Endothelial cell of umbilical vein (primary cell): Measurements from ENCODE around the gene IP6K1. TPM values are rescaled to one million over a fixed set of nuclear protein-coding genes. Genes with fewer than 3 reads are reported as not detected.

Source experiments
- BruUV-seq: library from RNA; stranded (reverse); fragments of 400-500 nt; replicated peaks from 2 replicates; lab custom pipeline; 2021; lab: Mats Ljungman, UMichigan
- CTCF ChIA-PET: fragments of 300-600, 350-600 bp; sonication (Branson Sonifier 250); formaldehyde crosslinking; loops from one replicate; lab custom pipeline; 2021; ENCODE audit warnings: antibody characterized with exemption, inconsistent platforms; lab: Charles Lee
- POLR2A ChIA-PET: fragments of 300-600, 350-600 bp; sonication (Branson Sonifier 250); formaldehyde crosslinking; loops from one replicate; lab custom pipeline; 2021; ENCODE audit warnings: antibody characterized with exemption, inconsistent platforms; lab: Charles Lee
- DNase-seq: peaks from one replicate; pipeline ENCODE4 v3.0.0-alpha.2; 2011; ENCODE audit warnings: low read depth, low spot score
- FAIRE-seq: peaks from 2 replicates; lab custom pipeline; 2011; peaks lifted over from hg19 to GRCh38; lab: Jason Lieb, UNC
- H2AFZ ChIP-seq: 2 replicates; pipeline ENCODE4 v1.6.0; 2012; ENCODE audit warnings: low read depth, low read length, control low read depth, inconsistent platforms
- H3K27ac ChIP-seq: 2 replicates; pipeline ENCODE4 v1.5.1; 2011; ENCODE audit warnings: low read depth, mild to moderate bottlenecking, control low read depth, low read length, moderate library complexity; ENCODE audit not compliant: insufficient read depth
- H3K27me3 ChIP-seq, 2 experiments: 2 replicates each; pipeline versions ENCODE4 v1.6.0 to v1.6.1; 2011; ENCODE audit warnings: low read length in 2 of 2, mixed read lengths in 1 of 2; ENCODE audit not compliant: control insufficient read depth in 2 of 2, insufficient read depth in 2 of 2
- H3K36me3 ChIP-seq, 2 experiments: 2 replicates in 1 of 2; 3 replicates in 1 of 2; pipeline ENCODE4 v1.5.1; 2011; ENCODE audit warnings: low read length in 2 of 2, mild to moderate bottlenecking in 1 of 2, moderate library complexity in 1 of 2; ENCODE audit not compliant: control insufficient read depth in 2 of 2, insufficient read depth in 2 of 2; ENCODE audit errors: extremely low read depth in 1 of 2
- H3K4me1 ChIP-seq: 3 replicates; pipeline ENCODE4 v1.5.1; 2011; ENCODE audit warnings: mild to moderate bottlenecking, low read length; ENCODE audit not compliant: control insufficient read depth, insufficient read depth; ENCODE audit errors: extremely low read depth
- H3K4me2 ChIP-seq: 2 replicates; pipeline ENCODE4 v1.6.1; 2011; ENCODE audit warnings: low read length, control low read depth, mixed read lengths; ENCODE audit not compliant: insufficient read depth
- H3K4me3 ChIP-seq, 3 experiments: fragments of 200-600 bp in 1 of 3; sonication (generic), shearing (Covaris generic) in 1 of 3; replicated peaks in 1 of 3; 2 replicates each; pipeline ENCODE4 v1.5.1; 2011 to 2016; ENCODE audit warnings: control low read depth in 3 of 3, low read length in 3 of 3, mild to moderate bottlenecking in 2 of 3, inconsistent platforms in 1 of 3, low read depth in 1 of 3, moderate library complexity in 1 of 3; ENCODE audit not compliant: insufficient read depth in 1 of 3
- H3K79me2 ChIP-seq: 2 replicates; pipeline ENCODE4 v1.6.0; 2012; ENCODE audit warnings: low read length, inconsistent platforms; ENCODE audit not compliant: control insufficient read depth, insufficient read depth
- H3K9ac ChIP-seq: replicated peaks from 2 replicates; pipeline ENCODE3; 2011; ENCODE audit warnings: low read length, control low read depth; ENCODE audit not compliant: insufficient read depth; ENCODE audit errors: extremely low read depth
- H3K9me1 ChIP-seq: replicated peaks from 3 replicates; pipeline ENCODE4 v1.6.0; 2011; ENCODE audit warnings: mild to moderate bottlenecking, low read length; ENCODE audit not compliant: control insufficient read depth, insufficient read depth; ENCODE audit errors: extremely low read depth
- H3K9me3 ChIP-seq: replicated peaks from 2 replicates; pipeline ENCODE4 v1.5.1; 2012; ENCODE audit warnings: low read length, inconsistent platforms; ENCODE audit not compliant: control insufficient read depth, insufficient read depth
- H4K20me1 ChIP-seq: replicated peaks from 2 replicates; pipeline ENCODE3; 2011; ENCODE audit warnings: mild to moderate bottlenecking, low read length; ENCODE audit not compliant: control insufficient read depth, insufficient read depth; ENCODE audit errors: extremely low read depth
- EZH2 ChIP-seq: IDR thresholded peaks from 2 replicates; pipeline ENCODE4 v1.6.1; 2012; ENCODE audit warnings: borderline replicate concordance, low read depth, mild to moderate bottlenecking, moderate library complexity, low read length, inconsistent platforms; ENCODE audit not compliant: severe bottlenecking
- FOS ChIP-seq: IDR thresholded peaks from 2 replicates; pipeline ENCODE4 v1.6.1; 2011; ENCODE audit warnings: mild to moderate bottlenecking, low read length, moderate library complexity, borderline replicate concordance; ENCODE audit not compliant: insufficient read depth
- GATA2 ChIP-seq: IDR thresholded peaks from 2 replicates; pipeline ENCODE4 v1.7.0; 2011; ENCODE audit warnings: low read depth, mild to moderate bottlenecking, moderate library complexity, mixed read lengths, low read length; ENCODE audit not compliant: insufficient read length, insufficient read depth
- JUN ChIP-seq: IDR thresholded peaks from 2 replicates; pipeline ENCODE4 v1.6.1; 2011; ENCODE audit warnings: borderline replicate concordance, low read depth; ENCODE audit not compliant: insufficient read length, insufficient read depth
- MAX ChIP-seq: IDR thresholded peaks from 2 replicates; pipeline ENCODE4 v1.6.1; 2011; ENCODE audit not compliant: insufficient read depth, insufficient read length
- MYC ChIP-seq: IDR thresholded peaks from one replicate; pipeline ENCODE4 v1.6.1; 2011; ENCODE audit warnings: mild to moderate bottlenecking, low read depth, low read length
- POLR2A ChIP-seq: IDR thresholded peaks from 2 replicates; pipeline ENCODE4 v1.6.1; 2012; ENCODE audit warnings: low read depth, mild to moderate bottlenecking, control low read depth, low read length
- POLR2AphosphoS5 ChIP-seq: IDR thresholded peaks from 2 replicates; pipeline ENCODE4 v1.6.1; 2012; ENCODE audit warnings: low read depth, mild to moderate bottlenecking, control low read depth, low read length, moderate library complexity; ENCODE audit not compliant: insufficient read depth
- dilution Hi-C: fragments of 300-500 bp; cut with MboI; formaldehyde crosslinking; loops from one replicate; pipeline ENCODE4 v1.15.0; 2019; ENCODE audit warnings: low sequenced_read_pairs; ENCODE audit not compliant: extremely low pct_ligation_motif_present
- intact Hi-C: fragments of 100-400 bp; cut with micrococcal nuclease; formaldehyde crosslinking; loops from one replicate; pipeline ENCODE4 v1.10.0; 2022
- polyA plus RNA-seq, 4 experiments: library from polyadenylated mRNA; depleted of rRNA in 3 of 4; stranded (reverse) in 3 of 4; unstranded in 1 of 4; fragments of >200 nt; gene quantifications; 2 replicates each; pipeline versions ENCODE4 v1.2.1 to v1.2.3, GENCODE V29; 2011 to 2012; ENCODE audit warnings: missing spikeins in 1 of 4
- total RNA-seq: library from RNA; stranded (reverse); gene quantifications from 2 replicates; pipeline ENCODE4 v1.2.3, GENCODE V29; 2021
- TF ChIP-seq, protein P1 (sequence below), 2 donors: IDR thresholded peaks; 1 replicate in 1 of 2; 2 replicates in 1 of 2; pipeline ENCODE4 v1.5.1; 2011; ENCODE audit warnings: low read length in 2 of 2, mild to moderate bottlenecking in 2 of 2, moderate library complexity in 2 of 2, control low read depth in 1 of 2, inconsistent platforms in 1 of 2, low read depth in 1 of 2; ENCODE audit not compliant: insufficient read depth in 1 of 2; ENCODE audit errors: extremely low read depth in 1 of 2

The IP6K1 gene
- total and polyA plus RNA-seq, 2 donors (not counting 3 experiments of a cell fraction or from before 2014, with no cell fraction given): 42.7 to 60.8 TPM

GRCh38 chr3:49703443-49703927, 82.9 kb downstream of the IP6K1 start:
- dilution Hi-C loops (no loop called here), intact Hi-C loops (loop anchor here (1.0 to 5.0 kb wide), 3 partner anchors 99 to 203 kb away; partner anchors contain the start of gene INKA1)
- H3K4me1 ChIP-seq: peaks cover 5% of the 10 kb centered on the region
- H3K4me2 ChIP-seq: no peak overlapping the region
- peak; percentile 78 for FAIRE-seq
- H3K9me3 ChIP-seq: no peaks in the 10 kb centered on the region
- peaks cover 0 to 22% of the 10 kb centered on the region in 2 experiments for H3K36me3 ChIP-seq
- BruUV-seq: no TSS peak
- CTCF ChIA-PET: interaction anchor here (0.6 to 3.8 kb wide), 12 partner anchors 9 to 386 kb away, joined by 3 to 27 read pairs (median 4); partner anchors contain the start of genes INKA1 and RBM5
- no peaks in the 10 kb centered on the region for H3K79me2 ChIP-seq
- TF ChIP-seq MYC: no peak
- TF ChIP-seq, protein P1, sequence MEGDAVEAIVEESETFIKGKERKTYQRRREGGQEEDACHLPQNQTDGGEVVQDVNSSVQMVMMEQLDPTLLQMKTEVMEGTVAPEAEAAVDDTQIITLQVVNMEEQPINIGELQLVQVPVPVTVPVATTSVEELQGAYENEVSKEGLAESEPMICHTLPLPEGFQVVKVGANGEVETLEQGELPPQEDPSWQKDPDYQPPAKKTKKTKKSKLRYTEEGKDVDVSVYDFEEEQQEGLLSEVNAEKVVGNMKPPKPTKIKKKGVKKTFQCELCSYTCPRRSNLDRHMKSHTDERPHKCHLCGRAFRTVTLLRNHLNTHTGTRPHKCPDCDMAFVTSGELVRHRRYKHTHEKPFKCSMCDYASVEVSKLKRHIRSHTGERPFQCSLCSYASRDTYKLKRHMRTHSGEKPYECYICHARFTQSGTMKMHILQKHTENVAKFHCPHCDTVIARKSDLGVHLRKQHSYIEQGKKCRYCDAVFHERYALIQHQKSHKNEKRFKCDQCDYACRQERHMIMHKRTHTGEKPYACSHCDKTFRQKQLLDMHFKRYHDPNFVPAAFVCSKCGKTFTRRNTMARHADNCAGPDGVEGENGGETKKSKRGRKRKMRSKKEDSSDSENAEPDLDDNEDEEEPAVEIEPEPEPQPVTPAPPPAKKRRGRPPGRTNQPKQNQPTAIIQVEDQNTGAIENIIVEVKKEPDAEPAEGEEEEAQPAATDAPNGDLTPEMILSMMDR (IDR thresholded peaks at IDR 0.05; ENCODE audit: extremely low read depth in 1 of 2, insufficient read depth in 1 of 2, low read depth in 1 of 2, low read length in 2 of 2): peak; percentile 75 to 96
- H4K20me1 ChIP-seq: no peaks in the 10 kb centered on the region
- H2AFZ ChIP-seq: no peak overlapping the region
- H3K9me1 ChIP-seq: no peaks in the 10 kb centered on the region
- no peak overlapping the region for H3K9ac ChIP-seq
- no peaks in the 10 kb centered on the region for H3K27me3 ChIP-seq
- DNase-seq: peak; percentile 59
- POLR2A ChIA-PET: no interaction called here
- no peak overlapping the region for H3K27ac ChIP-seq
- no peak overlapping the region for H3K4me3 ChIP-seq

GRCh38 chr3:49702672-49703071, 83.7 kb downstream of the IP6K1 start:
- TF ChIP-seq POLR2AphosphoS5 (no peak), MAX (no peak), FOS (no peak), POLR2A (no peak), MYC (no peak), JUN (no peak), EZH2 (no peak), GATA2 (no peak)
- TF ChIP-seq, protein P1 (IDR thresholded peaks at IDR 0.05; ENCODE audit: extremely low read depth in 1 of 2, insufficient read depth in 1 of 2, low read depth in 1 of 2, low read length in 2 of 2): no peak
- POLR2A ChIA-PET: no interaction called here

More at GRCh38 chr3:49702672-49703071, 83.7 kb downstream of the IP6K1 start:
- Histone ChIP-seq H3K9ac (no peak overlapping the region), H3K27me3 (no peaks in the 10 kb centered on the region), H3K9me1 (no peaks in the 10 kb centered on the region), H3K4me3 (no peak overlapping the region), H3K79me2 (no peaks in the 10 kb centered on the region), H3K27ac (no peak overlapping the region), H3K4me1 (peaks cover 5% of the 10 kb centered on the region), H2AFZ (no peak overlapping the region), H3K9me3 (no peaks in the 10 kb centered on the region), H3K36me3 (peaks cover 0 to 30% of the 10 kb centered on the region in 2 experiments), H4K20me1 (no peaks in the 10 kb centered on the region), H3K4me2 (no peak overlapping the region)
- no TSS peak for BruUV-seq
- dilution Hi-C loops (no loop called here), intact Hi-C loops (loop anchor here (1.0 to 5.0 kb wide), 3 partner anchors 100 to 204 kb away; partner anchors contain the start of gene INKA1)
- CTCF ChIA-PET: interaction anchor here (0.7 to 3.8 kb wide), 8 partner anchors 10 to 399 kb away, joined by 3 to 27 read pairs (median 4); no protein-coding TSS in a partner anchor
- FAIRE-seq: no peak
- no peak for DNase-seq
